ENCODE data around the gene DYNLL1.
"Not testable (repeated sequence)": the region's sequence is repeated elsewhere in the genome, so short reads cannot be mapped to it uniquely, and the experiment has no call there.

DYNLL1 gene

GRCh38 chr12:120495731-120496412, at the start of gene DYNLL1:
DYNLL1 (plus strand) TSS chr12:120496113; CDS start chr12:120496422, 309 bp downstream.
- peak; percentile 95 to 97 (median 97) for DNase-seq (ENCODE audit: low read depth in 3 of 3)

GRCh38 chr12:120446844-120447178, 49.1 kb upstream of the DYNLL1 start:
- not testable (repeated sequence) for DNase-seq (ENCODE audit: low read depth in 3 of 3)

- no peak for DNase-seq (ENCODE audit: low read depth in 3 of 3)
Observed at GRCh38 chr12:120447992-120448391, 47.9 kb upstream of the DYNLL1 start.

GRCh38 chr12:120452524-120452923, 43.4 kb upstream of the DYNLL1 start:
- not testable (repeated sequence) for DNase-seq (ENCODE audit: low read depth in 3 of 3)

- no peak for DNase-seq (ENCODE audit: low read depth in 3 of 3)
Observed at GRCh38 chr12:120453060-120453750, 42.7 kb upstream of the DYNLL1 start.

- no peak for DNase-seq (ENCODE audit: low read depth in 3 of 3)
Observed at GRCh38 chr12:120453977-120454376, 41.9 kb upstream of the DYNLL1 start.

- no peak for DNase-seq (ENCODE audit: low read depth in 3 of 3)
Observed at GRCh38 chr12:120455302-120455701, 40.6 kb upstream of the DYNLL1 start.

GRCh38 chr12:120457133-120457532, 38.8 kb upstream of the DYNLL1 start:
- DNase-seq (ENCODE audit: low read depth in 3 of 3), result no peak

- no peak for DNase-seq (ENCODE audit: low read depth in 3 of 3)
Observed at GRCh38 chr12:120460157-120460556, 35.8 kb upstream of the DYNLL1 start.

- DNase-seq (ENCODE audit: low read depth in 3 of 3), result no peak
Observed at GRCh38 chr12:120462099-120462640, 33.7 kb upstream of the DYNLL1 start.

- no peak for DNase-seq (ENCODE audit: low read depth in 3 of 3)
Observed at GRCh38 chr12:120463712-120464111, 32.2 kb upstream of the DYNLL1 start.

GRCh38 chr12:120465756-120466155, 30.2 kb upstream of the DYNLL1 start:
- DNase-seq (ENCODE audit: low read depth in 3 of 3), result no peak

- peak in 1 of 3 donors; percentile 29 for DNase-seq (ENCODE audit: low read depth in 3 of 3)
Observed at GRCh38 chr12:120466560-120467315, 29.2 kb upstream of the DYNLL1 start.

- DNase-seq (ENCODE audit: low read depth in 3 of 3), result no peak
Observed at GRCh38 chr12:120467439-120467838, 28.5 kb upstream of the DYNLL1 start.

GRCh38 chr12:120468325-120468820, 27.5 kb upstream of the DYNLL1 start:
- peak in 1 of 3 donors; percentile 13 for DNase-seq (ENCODE audit: low read depth in 3 of 3)

GRCh38 chr12:120468821-120469449, 27.0 kb upstream of the DYNLL1 start:
- DNase-seq (ENCODE audit: low read depth in 3 of 3), result no peak

GRCh38 chr12:120469450-120470149, 26.3 kb upstream of the DYNLL1 start, which contains the start of gene SRSF9:
SRSF9 (minus strand) TSS chr12:120469748; CDS start chr12:120469609, 139 bp downstream.
- DNase-seq (ENCODE audit: low read depth in 3 of 3), result peak; percentile 94 to 97 (median 96)

- DNase-seq (ENCODE audit: low read depth in 3 of 3), result no peak
Observed at GRCh38 chr12:120470150-120470784, 25.6 kb upstream of the DYNLL1 start.

GRCh38 chr12:120472521-120472920, 23.4 kb upstream of the DYNLL1 start:
- no peak for DNase-seq (ENCODE audit: low read depth in 3 of 3)
